Measurements from ENCODE around the gene BCAS3. TPM values are rescaled to one million over a fixed set of nuclear protein-coding genes. Genes with fewer than 3 reads are reported as not detected.
"Not testable (repeated sequence)": the region's sequence is repeated elsewhere in the genome, so short reads cannot be mapped to it uniquely, and the experiment has no call there.

BCAS3 gene
- total RNA-seq, 1 donor from 2014 or later, result 22.6 TPM

GRCh38 chr17:60656499-60656898, 21.2 kb upstream of the BCAS3 start:
- Mint-ChIP-seq H3K27me3 (ENCODE audit: low read depth) (no peaks in the 10 kb centered on the region), H3K27ac (ENCODE audit: unreplicated experiment) (no peak overlapping the region), H3K36me3 (ENCODE audit: low read depth) (peaks cover 3% of the 10 kb centered on the region), H3K4me3 (ENCODE audit: unreplicated experiment) (no peak overlapping the region), H3K4me1 (ENCODE audit: low read depth) (peaks cover 10% of the 10 kb centered on the region), H3K9me3 (ENCODE audit: low read depth) (no peaks in the 10 kb centered on the region)
- DNase-seq (ENCODE audit: low spot score), result no peak
- TF ChIP-seq CTCF (IDR thresholded peaks at IDR 0.05), result no peak

GRCh38 chr17:60659156-60659555, 18.5 kb upstream of the BCAS3 start:
- Mint-ChIP-seq H3K4me3 (ENCODE audit: unreplicated experiment) (no peak overlapping the region), H3K4me1 (ENCODE audit: low read depth) (no peaks in the 10 kb centered on the region), H3K27ac (ENCODE audit: unreplicated experiment) (no peak overlapping the region), H3K36me3 (ENCODE audit: low read depth) (peaks cover 7% of the 10 kb centered on the region), H3K27me3 (ENCODE audit: low read depth) (no peaks in the 10 kb centered on the region), H3K9me3 (ENCODE audit: low read depth) (no peaks in the 10 kb centered on the region)
- TF ChIP-seq CTCF (IDR thresholded peaks at IDR 0.05), result no peak
- DNase-seq (ENCODE audit: low spot score), result no peak

GRCh38 chr17:60661489-60661888, 16.2 kb upstream of the BCAS3 start:
- DNase-seq (ENCODE audit: low spot score), result no peak
- no peaks in the 10 kb centered on the region for H3K9me3 Mint-ChIP-seq (ENCODE audit: low read depth)
- H3K4me3 Mint-ChIP-seq (ENCODE audit: unreplicated experiment), result no peak overlapping the region
- no peaks in the 10 kb centered on the region for H3K4me1 Mint-ChIP-seq (ENCODE audit: low read depth)
- no peak for TF ChIP-seq CTCF (IDR thresholded peaks at IDR 0.05)
- H3K36me3 Mint-ChIP-seq (ENCODE audit: low read depth), result peaks cover 10% of the 10 kb centered on the region
- H3K27ac Mint-ChIP-seq (ENCODE audit: unreplicated experiment), result no peak overlapping the region
- no peaks in the 10 kb centered on the region for H3K27me3 Mint-ChIP-seq (ENCODE audit: low read depth)

- no peak for DNase-seq (ENCODE audit: low spot score)
Measured at GRCh38 chr17:60664022-60664421, 13.6 kb upstream of the BCAS3 start.

GRCh38 chr17:60665602-60666001, 12.0 kb upstream of the BCAS3 start:
- H3K27me3 Mint-ChIP-seq (ENCODE audit: low read depth), result no peaks in the 10 kb centered on the region
- peaks cover 7% of the 10 kb centered on the region for H3K36me3 Mint-ChIP-seq (ENCODE audit: low read depth)
- no peak for TF ChIP-seq CTCF (IDR thresholded peaks at IDR 0.05)
- H3K4me3 Mint-ChIP-seq (ENCODE audit: unreplicated experiment), result no peak overlapping the region
- no peaks in the 10 kb centered on the region for H3K4me1 Mint-ChIP-seq (ENCODE audit: low read depth)
- no peaks in the 10 kb centered on the region for H3K9me3 Mint-ChIP-seq (ENCODE audit: low read depth)
- no peak for DNase-seq (ENCODE audit: low spot score)
- H3K27ac Mint-ChIP-seq (ENCODE audit: unreplicated experiment), result no peak overlapping the region

More at GRCh38 chr17:60664022-60664421, 13.6 kb upstream of the BCAS3 start:
- H3K9me3 Mint-ChIP-seq (ENCODE audit: low read depth), result no peaks in the 10 kb centered on the region
- H3K4me3 Mint-ChIP-seq (ENCODE audit: unreplicated experiment), result no peak overlapping the region
- no peak for TF ChIP-seq CTCF (IDR thresholded peaks at IDR 0.05)
- no peaks in the 10 kb centered on the region for H3K27me3 Mint-ChIP-seq (ENCODE audit: low read depth)
- no peaks in the 10 kb centered on the region for H3K4me1 Mint-ChIP-seq (ENCODE audit: low read depth)
- no peak overlapping the region for H3K27ac Mint-ChIP-seq (ENCODE audit: unreplicated experiment)
- H3K36me3 Mint-ChIP-seq (ENCODE audit: low read depth), result peaks cover 7% of the 10 kb centered on the region

GRCh38 chr17:60668741-60669140, 8.9 kb upstream of the BCAS3 start:
- H3K27ac Mint-ChIP-seq (ENCODE audit: unreplicated experiment); H3K27me3 Mint-ChIP-seq (ENCODE audit: low read depth); H3K4me1 Mint-ChIP-seq (ENCODE audit: low read depth); DNase-seq (ENCODE audit: low spot score); H3K9me3 Mint-ChIP-seq (ENCODE audit: low read depth); H3K36me3 Mint-ChIP-seq (ENCODE audit: low read depth); H3K4me3 Mint-ChIP-seq (ENCODE audit: unreplicated experiment): not testable (repeated sequence)
